GM10266 (cell line): Measurements from ENCODE around the gene CHM.

Experiments
- DNase-seq: peaks from one replicate; pipeline ENCODE4 v3.0.0; 2012; ENCODE audit errors: extremely low spot score
- TF ChIP-seq, protein P1 (sequence below): IDR thresholded peaks from 2 replicates; pipeline ENCODE4 v1.5.1; 2012; ENCODE audit warnings: mild to moderate bottlenecking, low read depth; ENCODE audit not compliant: control insufficient read depth, insufficient read depth; ENCODE audit errors: missing control alignments

The CHM gene

GRCh38 chrX:85903692-85904471 is 143.5 kb downstream of the CHM start:
- TF ChIP-seq, protein P1, sequence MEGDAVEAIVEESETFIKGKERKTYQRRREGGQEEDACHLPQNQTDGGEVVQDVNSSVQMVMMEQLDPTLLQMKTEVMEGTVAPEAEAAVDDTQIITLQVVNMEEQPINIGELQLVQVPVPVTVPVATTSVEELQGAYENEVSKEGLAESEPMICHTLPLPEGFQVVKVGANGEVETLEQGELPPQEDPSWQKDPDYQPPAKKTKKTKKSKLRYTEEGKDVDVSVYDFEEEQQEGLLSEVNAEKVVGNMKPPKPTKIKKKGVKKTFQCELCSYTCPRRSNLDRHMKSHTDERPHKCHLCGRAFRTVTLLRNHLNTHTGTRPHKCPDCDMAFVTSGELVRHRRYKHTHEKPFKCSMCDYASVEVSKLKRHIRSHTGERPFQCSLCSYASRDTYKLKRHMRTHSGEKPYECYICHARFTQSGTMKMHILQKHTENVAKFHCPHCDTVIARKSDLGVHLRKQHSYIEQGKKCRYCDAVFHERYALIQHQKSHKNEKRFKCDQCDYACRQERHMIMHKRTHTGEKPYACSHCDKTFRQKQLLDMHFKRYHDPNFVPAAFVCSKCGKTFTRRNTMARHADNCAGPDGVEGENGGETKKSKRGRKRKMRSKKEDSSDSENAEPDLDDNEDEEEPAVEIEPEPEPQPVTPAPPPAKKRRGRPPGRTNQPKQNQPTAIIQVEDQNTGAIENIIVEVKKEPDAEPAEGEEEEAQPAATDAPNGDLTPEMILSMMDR: no peak
- no peak for DNase-seq

GRCh38 chrX:85897362-85898126 is 149.8 kb downstream of the CHM start:
- no peak for DNase-seq

GRCh38 chrX:85882601-85883000 is 164.8 kb downstream of the CHM start:
- no peak for DNase-seq
- TF ChIP-seq, protein P1: no peak

More at GRCh38 chrX:85897362-85898126, 149.8 kb downstream of the CHM start:
- TF ChIP-seq, protein P1: no peak

- no peak for DNase-seq
- TF ChIP-seq, protein P1: no peak
Observed at GRCh38 chrX:85870585-85870984, 176.8 kb downstream of the CHM start.

DNA sequence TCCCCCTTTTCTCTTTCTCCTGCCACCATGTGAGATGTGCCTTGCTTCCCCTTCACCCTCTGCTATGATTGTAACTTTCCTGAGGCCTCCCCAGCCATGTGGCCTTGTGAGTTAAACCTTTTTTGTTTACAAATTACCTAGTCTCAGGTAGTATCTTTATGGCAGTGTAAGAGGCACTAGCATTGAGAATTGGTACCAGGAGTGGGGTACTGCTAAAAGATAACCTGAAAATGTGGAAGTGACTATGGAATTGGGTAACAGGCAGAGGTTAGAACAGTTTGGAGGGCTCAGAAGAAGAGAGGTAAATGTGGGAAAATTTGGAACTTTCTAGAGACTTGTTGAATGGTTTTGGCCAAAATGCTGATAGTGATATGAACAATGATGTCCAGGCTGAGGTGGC is 182.0 kb downstream of the CHM start:
- no peak for DNase-seq
- TF ChIP-seq, protein P1: no peak

DNA sequence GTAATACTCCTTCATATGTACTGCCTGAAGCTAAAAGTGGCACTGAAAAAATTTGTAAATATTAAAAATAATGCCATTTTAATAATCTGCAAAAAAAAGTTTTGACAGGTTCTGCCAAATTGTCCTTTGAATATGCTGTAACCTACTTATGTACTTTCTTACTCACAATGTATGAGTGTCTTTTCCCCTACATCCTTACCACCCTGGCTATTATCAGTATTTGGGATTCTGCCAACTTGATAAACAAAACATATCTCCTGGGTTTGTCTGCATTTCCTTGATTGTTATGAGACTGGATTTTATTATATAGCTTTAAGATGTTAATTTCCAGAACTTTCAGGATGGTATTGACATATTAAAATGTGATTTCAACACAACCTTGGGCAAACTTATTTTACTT is 187.9 kb downstream of the CHM start:
- DNase-seq: no peak
- TF ChIP-seq, protein P1: no peak

GRCh38 chrX:85851418-85851817 is 195.9 kb downstream of the CHM start:
- TF ChIP-seq, protein P1: peak; percentile 55
- DNase-seq: no peak
